Endothelial cell of umbilical vein (primary cell): ENCODE data around the gene PTGFR.

Experiments used
- MYC ChIP-seq: IDR thresholded peaks from one replicate; pipeline ENCODE4 v1.6.1; 2011; ENCODE audit warnings: mild to moderate bottlenecking, low read depth, low read length
- POLR2AphosphoS5 ChIP-seq: IDR thresholded peaks from 2 replicates; pipeline ENCODE4 v1.6.1; 2012; ENCODE audit warnings: low read depth, mild to moderate bottlenecking, control low read depth, low read length, moderate library complexity; ENCODE audit not compliant: insufficient read depth
- TF ChIP-seq, protein P1 (sequence below), 2 donors: IDR thresholded peaks; 1 replicate in 1 of 2; 2 replicates in 1 of 2; pipeline ENCODE4 v1.5.1; 2011; ENCODE audit warnings: low read length in 2 of 2, mild to moderate bottlenecking in 2 of 2, moderate library complexity in 2 of 2, control low read depth in 1 of 2, inconsistent platforms in 1 of 2, low read depth in 1 of 2; ENCODE audit not compliant: insufficient read depth in 1 of 2; ENCODE audit errors: extremely low read depth in 1 of 2

DNA sequence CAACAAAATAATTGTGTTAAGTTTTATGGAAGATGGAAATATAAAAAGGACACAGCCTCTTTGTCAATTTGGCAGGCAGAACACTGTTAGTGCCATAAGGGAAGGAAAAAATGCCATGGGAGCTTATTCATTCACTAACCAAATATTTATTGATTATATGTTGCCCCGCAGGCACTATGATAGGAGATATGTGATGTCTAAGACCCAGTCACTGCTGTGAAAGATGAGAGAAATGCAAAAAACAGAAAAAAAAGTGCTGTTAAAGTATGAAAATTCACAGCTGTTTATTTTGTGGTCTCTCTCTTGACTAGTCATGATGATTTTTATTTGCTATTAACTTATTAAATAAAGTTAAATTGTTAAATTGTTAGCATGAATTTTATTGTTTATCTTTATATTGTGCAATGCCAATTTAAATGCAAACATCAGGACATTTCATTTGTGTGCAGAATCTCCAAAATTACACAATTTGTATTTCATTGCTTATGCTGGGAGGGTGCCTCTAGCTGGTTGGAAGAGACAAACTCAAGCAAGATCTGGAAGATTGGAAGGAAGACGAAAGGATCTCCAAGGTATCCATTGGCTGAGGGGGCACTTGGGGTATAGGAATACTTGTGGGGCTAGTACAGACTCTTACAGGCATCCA is 17.8 kb upstream of the PTGFR start:
- TF ChIP-seq, protein P1, sequence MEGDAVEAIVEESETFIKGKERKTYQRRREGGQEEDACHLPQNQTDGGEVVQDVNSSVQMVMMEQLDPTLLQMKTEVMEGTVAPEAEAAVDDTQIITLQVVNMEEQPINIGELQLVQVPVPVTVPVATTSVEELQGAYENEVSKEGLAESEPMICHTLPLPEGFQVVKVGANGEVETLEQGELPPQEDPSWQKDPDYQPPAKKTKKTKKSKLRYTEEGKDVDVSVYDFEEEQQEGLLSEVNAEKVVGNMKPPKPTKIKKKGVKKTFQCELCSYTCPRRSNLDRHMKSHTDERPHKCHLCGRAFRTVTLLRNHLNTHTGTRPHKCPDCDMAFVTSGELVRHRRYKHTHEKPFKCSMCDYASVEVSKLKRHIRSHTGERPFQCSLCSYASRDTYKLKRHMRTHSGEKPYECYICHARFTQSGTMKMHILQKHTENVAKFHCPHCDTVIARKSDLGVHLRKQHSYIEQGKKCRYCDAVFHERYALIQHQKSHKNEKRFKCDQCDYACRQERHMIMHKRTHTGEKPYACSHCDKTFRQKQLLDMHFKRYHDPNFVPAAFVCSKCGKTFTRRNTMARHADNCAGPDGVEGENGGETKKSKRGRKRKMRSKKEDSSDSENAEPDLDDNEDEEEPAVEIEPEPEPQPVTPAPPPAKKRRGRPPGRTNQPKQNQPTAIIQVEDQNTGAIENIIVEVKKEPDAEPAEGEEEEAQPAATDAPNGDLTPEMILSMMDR (IDR thresholded peaks at IDR 0.05; ENCODE audit: extremely low read depth in 1 of 2, insufficient read depth in 1 of 2, low read depth in 1 of 2, low read length in 2 of 2), result no peak
- TF ChIP-seq POLR2AphosphoS5 (no peak), MYC (no peak)
